ENCODE data around the gene MYO10. TPM values are rescaled to one million over a fixed set of nuclear protein-coding genes. Genes with fewer than 3 reads are reported as not detected.
A peak's percentile ranks its signal among the peaks of the same experiment; 100 is the strongest.
"Not testable (repeated sequence)": the region's sequence is repeated elsewhere in the genome, so short reads cannot be mapped to it uniquely, and the experiment has no call there.

MYO10 gene
- total RNA-seq, 4 donors from 2014 or later, result 3.2 to 30.7 (median 22.9) TPM

DNA sequence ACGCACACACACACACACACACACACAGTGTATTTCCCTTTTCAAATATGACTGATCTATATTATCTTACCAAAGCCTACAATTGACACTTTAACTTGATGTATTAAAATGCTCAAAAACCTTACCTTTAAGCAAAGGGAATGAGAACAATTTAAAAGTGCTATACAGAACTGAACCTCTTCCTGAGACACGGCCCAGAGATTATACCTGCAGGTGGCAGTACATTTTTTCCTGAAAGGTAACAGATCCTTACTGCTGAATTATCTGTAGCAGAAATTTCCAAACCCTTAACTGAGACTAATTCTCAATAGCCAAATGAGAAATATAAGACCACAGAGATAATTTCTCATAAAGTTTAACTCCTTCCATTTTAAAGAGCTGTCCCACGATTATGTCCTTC lies 91.1 kb downstream of the MYO10 start:
- no peaks in the 10 kb centered on the region for H3K9me3 ChIP-seq
- TF ChIP-seq, protein P1, sequence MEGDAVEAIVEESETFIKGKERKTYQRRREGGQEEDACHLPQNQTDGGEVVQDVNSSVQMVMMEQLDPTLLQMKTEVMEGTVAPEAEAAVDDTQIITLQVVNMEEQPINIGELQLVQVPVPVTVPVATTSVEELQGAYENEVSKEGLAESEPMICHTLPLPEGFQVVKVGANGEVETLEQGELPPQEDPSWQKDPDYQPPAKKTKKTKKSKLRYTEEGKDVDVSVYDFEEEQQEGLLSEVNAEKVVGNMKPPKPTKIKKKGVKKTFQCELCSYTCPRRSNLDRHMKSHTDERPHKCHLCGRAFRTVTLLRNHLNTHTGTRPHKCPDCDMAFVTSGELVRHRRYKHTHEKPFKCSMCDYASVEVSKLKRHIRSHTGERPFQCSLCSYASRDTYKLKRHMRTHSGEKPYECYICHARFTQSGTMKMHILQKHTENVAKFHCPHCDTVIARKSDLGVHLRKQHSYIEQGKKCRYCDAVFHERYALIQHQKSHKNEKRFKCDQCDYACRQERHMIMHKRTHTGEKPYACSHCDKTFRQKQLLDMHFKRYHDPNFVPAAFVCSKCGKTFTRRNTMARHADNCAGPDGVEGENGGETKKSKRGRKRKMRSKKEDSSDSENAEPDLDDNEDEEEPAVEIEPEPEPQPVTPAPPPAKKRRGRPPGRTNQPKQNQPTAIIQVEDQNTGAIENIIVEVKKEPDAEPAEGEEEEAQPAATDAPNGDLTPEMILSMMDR (IDR thresholded peaks at IDR 0.05), result no peak
- no peak for TF ChIP-seq POLR2A (IDR thresholded peaks at IDR 0.05)
- no peaks in the 10 kb centered on the region for H3K4me1 ChIP-seq

DNA sequence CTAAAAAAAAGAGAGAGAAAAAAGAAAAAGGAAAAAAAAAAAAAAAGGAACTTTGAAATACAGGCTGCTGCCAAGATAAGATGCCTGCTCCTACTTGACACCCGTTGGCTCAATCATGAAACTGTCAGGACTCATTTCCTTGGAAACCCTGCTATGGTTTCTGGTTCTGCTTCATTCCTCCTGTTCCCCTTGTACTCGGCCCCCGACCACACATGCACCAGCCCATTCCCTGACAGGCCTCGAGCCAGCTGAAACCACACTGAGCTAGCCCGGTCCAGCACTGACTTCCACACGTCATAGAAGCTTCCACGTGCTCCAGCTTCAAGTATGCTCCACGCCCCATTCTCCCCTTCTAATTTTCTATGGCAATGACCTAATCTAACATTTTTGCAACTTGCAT lies 93.2 kb downstream of the MYO10 start:
- H3K27ac ChIP-seq, result no peak overlapping the region

More for the DNA sequence above, 91.1 kb downstream of the MYO10 start:
- intact Hi-C loops (cut with DNase I; ENCODE audit: low total_unique reads), result no loop called here
- H3K36me3 ChIP-seq, result no peaks in the 10 kb centered on the region
- DNase-seq, result no peak
- no peak overlapping the region for H3K4me3 ChIP-seq
- no peak overlapping the region for H3K27ac ChIP-seq
- no peaks in the 10 kb centered on the region for H3K27me3 ChIP-seq

DNA sequence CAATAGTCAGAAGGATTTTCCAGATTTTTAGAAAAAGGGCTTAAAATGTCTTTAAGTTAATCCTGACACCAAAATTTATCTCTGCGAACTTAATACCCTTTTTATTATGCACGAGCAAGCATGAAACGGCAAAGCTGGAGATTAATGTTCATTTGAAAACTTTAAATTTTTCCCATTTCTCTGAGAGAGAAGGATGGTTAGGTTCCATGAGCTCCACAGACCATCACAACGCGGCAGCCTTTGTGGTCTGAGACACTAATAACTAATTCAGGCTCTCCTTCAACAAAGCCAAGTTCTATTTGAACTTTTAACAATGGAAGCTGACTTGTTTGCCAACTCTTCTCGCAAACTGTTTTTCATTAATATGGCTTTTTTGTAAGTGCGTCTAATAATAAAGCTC lies 94.7 kb downstream of the MYO10 start:
- DNase-seq, result no peak
- intact Hi-C loops (cut with DNase I; ENCODE audit: low total_unique reads), result no loop called here

More for the DNA sequence above, 93.2 kb downstream of the MYO10 start:
- no peak for TF ChIP-seq POLR2A (IDR thresholded peaks at IDR 0.05)
- TF ChIP-seq, protein P1 (IDR thresholded peaks at IDR 0.05), result no peak
- no peaks in the 10 kb centered on the region for H3K27me3 ChIP-seq
- H3K36me3 ChIP-seq, result no peaks in the 10 kb centered on the region
- no peak overlapping the region for H3K4me3 ChIP-seq
- no peaks in the 10 kb centered on the region for H3K9me3 ChIP-seq
- no peaks in the 10 kb centered on the region for H3K4me1 ChIP-seq
- intact Hi-C loops (cut with DNase I; ENCODE audit: low total_unique reads), result no loop called here
- no peak for DNase-seq

DNA sequence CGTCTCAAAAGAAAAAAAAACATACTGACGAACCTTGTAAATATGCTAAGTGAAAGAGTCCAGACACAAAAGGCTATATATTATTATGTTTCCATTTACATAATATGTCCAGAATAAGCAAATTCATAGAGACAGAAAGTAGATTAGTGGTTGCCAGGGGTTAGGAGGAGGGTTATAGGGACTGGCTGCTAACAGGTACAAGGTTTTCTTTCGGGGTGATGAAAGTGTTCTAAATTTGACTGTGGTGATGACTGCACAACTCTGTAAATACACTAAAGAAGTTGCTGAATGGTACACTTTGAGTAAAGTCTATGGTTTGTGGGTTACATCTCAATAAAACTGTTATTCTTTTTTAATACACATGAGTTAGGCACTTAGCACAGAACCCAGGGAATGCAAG lies 98.8 kb downstream of the MYO10 start:
- Histone ChIP-seq H3K9me3 (no peaks in the 10 kb centered on the region), H3K27me3 (no peaks in the 10 kb centered on the region), H3K4me1 (no peaks in the 10 kb centered on the region), H3K27ac (no peak overlapping the region), H3K4me3 (no peak overlapping the region), H3K36me3 (no peaks in the 10 kb centered on the region)
- intact Hi-C loops (cut with DNase I; ENCODE audit: low total_unique reads), result no loop called here
- no peak for DNase-seq
- TF ChIP-seq, protein P1 (IDR thresholded peaks at IDR 0.05), result no peak
- TF ChIP-seq POLR2A (IDR thresholded peaks at IDR 0.05), result no peak

More for the DNA sequence above, 94.7 kb downstream of the MYO10 start:
- no peak overlapping the region for H3K4me3 ChIP-seq
- TF ChIP-seq, protein P1 (IDR thresholded peaks at IDR 0.05), result no peak
- no peak for TF ChIP-seq POLR2A (IDR thresholded peaks at IDR 0.05)
- no peaks in the 10 kb centered on the region for H3K27me3 ChIP-seq
- H3K36me3 ChIP-seq, result no peaks in the 10 kb centered on the region
- H3K4me1 ChIP-seq, result no peaks in the 10 kb centered on the region
- H3K27ac ChIP-seq, result peak overlapping the region in 1 of 2 donors; percentile 20
- H3K9me3 ChIP-seq, result no peaks in the 10 kb centered on the region

DNA sequence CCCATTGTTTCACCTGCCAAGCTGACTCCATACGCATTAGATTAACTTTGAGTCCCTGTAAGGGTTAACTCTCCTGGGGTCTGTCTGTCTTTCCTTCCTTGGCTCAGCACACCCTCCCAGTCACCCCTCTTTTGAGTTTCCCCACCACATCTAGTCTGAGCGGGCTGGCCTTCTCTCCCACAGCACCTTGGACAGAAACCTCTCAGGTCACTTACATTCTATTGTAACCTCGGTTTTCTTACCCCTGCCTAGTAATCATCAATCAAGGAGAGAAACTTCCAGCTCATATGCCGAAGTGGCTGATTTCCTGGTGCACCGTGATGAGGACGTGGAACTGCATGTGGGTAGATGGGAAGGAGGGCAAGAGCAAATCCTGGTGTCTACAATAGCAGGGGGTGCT lies 102.1 kb downstream of the MYO10 start:
- Histone ChIP-seq H3K36me3 (no peaks in the 10 kb centered on the region), H3K27me3 (no peaks in the 10 kb centered on the region), H3K9me3 (no peaks in the 10 kb centered on the region), H3K4me3 (no peak overlapping the region), H3K4me1 (no peaks in the 10 kb centered on the region), H3K27ac (no peak overlapping the region)
- intact Hi-C loops (cut with DNase I; ENCODE audit: low total_unique reads), result no loop called here
- DNase-seq, result no peak
- TF ChIP-seq POLR2A (IDR thresholded peaks at IDR 0.05), result no peak
- TF ChIP-seq, protein P1 (IDR thresholded peaks at IDR 0.05), result no peak

DNA sequence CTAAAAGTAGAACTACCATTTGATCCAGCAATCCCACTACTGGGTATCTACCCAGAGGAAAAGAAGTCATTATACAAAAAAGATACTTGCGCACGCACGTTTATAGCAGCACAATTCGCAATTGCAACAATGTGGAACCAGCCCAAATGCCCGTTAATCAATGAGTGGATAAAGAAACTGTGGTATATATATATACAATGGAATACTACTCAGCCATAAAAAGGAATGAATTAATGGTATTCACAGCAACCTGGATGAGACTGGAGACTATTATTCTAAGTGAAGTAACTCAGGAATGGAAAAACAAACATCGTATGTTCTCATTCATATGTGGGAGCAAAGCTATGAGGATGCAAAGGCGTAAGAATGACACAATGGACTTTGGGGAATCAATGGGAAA lies 104.8 kb downstream of the MYO10 start:
- H3K9me3 ChIP-seq; H3K4me1 ChIP-seq; intact Hi-C loops (cut with DNase I; ENCODE audit: low total_unique reads); H3K36me3 ChIP-seq; H3K4me3 ChIP-seq; H3K27me3 ChIP-seq; DNase-seq; H3K27ac ChIP-seq: not testable (repeated sequence)
